OCI-LY7 (cell line): ENCODE data around the gene DENND10. TPM values are rescaled to one million over a fixed set of nuclear protein-coding genes. Genes with fewer than 3 reads are reported as not detected.

Experiments
- BruUV-seq: library from RNA; stranded (reverse); fragments of 400-500 nt; replicated peaks from 2 replicates; lab custom pipeline; 2021; lab: Mats Ljungman, UMichigan
- CTCF ChIA-PET: fragments of 300-600 bp; sonication (Branson Sonifier 250); formaldehyde crosslinking; loops from one replicate; lab custom pipeline; 2022; ENCODE audit warnings: antibody characterized with exemption; ENCODE audit not compliant: unreplicated experiment; lab: Charles Lee
- POLR2A ChIA-PET: fragments of 300-600 bp; sonication (Branson Sonifier 250); formaldehyde crosslinking; loops from one replicate; lab custom pipeline; 2022; ENCODE audit warnings: antibody characterized with exemption; lab: Charles Lee
- DNase-seq: peaks from one replicate; pipeline ENCODE4 v3.0.0-alpha.2; 2015; ENCODE audit warnings: low spot score
- H2AFZ ChIP-seq: fragments of 200-600 bp; sonication (generic), shearing (Covaris generic); 2 replicates; pipeline ENCODE4 v1.6.1; 2014; ENCODE audit warnings: mild to moderate bottlenecking, antibody characterized with exemption, low read length, moderate library complexity
- H3K27ac ChIP-seq: fragments of 200-600 bp; sonication (generic); 2 replicates; pipeline ENCODE4 v1.5.1; 2014; ENCODE audit warnings: mixed run types, low read depth, mild to moderate bottlenecking, moderate library complexity, low read length, inconsistent platforms; ENCODE audit not compliant: poor library complexity, severe bottlenecking
- H3K36me3 ChIP-seq: fragments of 200-600 bp; sonication (generic); 2 replicates; pipeline ENCODE4 v1.6.1; 2014; ENCODE audit warnings: mild to moderate bottlenecking, antibody characterized with exemption, low read length, moderate library complexity, mixed read lengths; ENCODE audit not compliant: insufficient read depth
- H3K4me1 ChIP-seq: fragments of 200-600 bp; sonication (generic); 2 replicates; pipeline ENCODE4 v1.5.1; 2014; ENCODE audit warnings: mild to moderate bottlenecking, low read length; ENCODE audit not compliant: insufficient read depth, poor library complexity, severe bottlenecking
- H3K4me2 ChIP-seq: fragments of 200-600 bp; sonication (generic); 2 replicates; pipeline ENCODE4 v1.6.1; 2014; ENCODE audit warnings: mild to moderate bottlenecking, low read length
- H3K4me3 ChIP-seq: fragments of 200-600 bp; sonication (generic); 2 replicates; pipeline ENCODE4 v1.5.1; 2014; ENCODE audit warnings: mild to moderate bottlenecking, low read depth, low read length; ENCODE audit not compliant: poor library complexity, severe bottlenecking
- H3K79me2 ChIP-seq: fragments of 200-600 bp; sonication (generic); 2 replicates; pipeline ENCODE4 v1.6.1; 2016; ENCODE audit warnings: low read depth, mild to moderate bottlenecking, low read length, moderate library complexity, mixed read lengths; ENCODE audit not compliant: insufficient read depth
- H3K9me2 ChIP-seq: fragments of 200-600 bp; sonication (generic); 2 replicates; pipeline ENCODE4 v1.6.1; 2016; ENCODE audit warnings: mild to moderate bottlenecking, low read length, mixed read lengths; ENCODE audit not compliant: insufficient read depth
- H3K9me3 ChIP-seq: fragments of 200-600 bp; sonication (generic); 2 replicates; pipeline ENCODE4 v1.6.1; 2014; ENCODE audit warnings: mild to moderate bottlenecking, mixed run types, low read length, mixed read lengths
- H4K20me1 ChIP-seq: fragments of 200-600 bp; sonication (generic); 2 replicates; pipeline ENCODE4 v1.6.1; 2014; ENCODE audit warnings: mild to moderate bottlenecking, antibody characterized with exemption, low read length, moderate library complexity, mixed read lengths; ENCODE audit not compliant: insufficient read depth
- EZH2phosphoT487 ChIP-seq: fragments of 200-600 bp; sonication (generic); IDR thresholded peaks from 2 replicates; pipeline ENCODE4 v1.6.1; 2018; ENCODE audit warnings: low read depth, borderline replicate concordance, mild to moderate bottlenecking, mixed run types, antibody characterized with exemption, low read length, moderate library complexity, mixed read lengths
- intact Hi-C: fragments of 100-400 bp; cut with micrococcal nuclease; formaldehyde crosslinking; loops from one replicate; pipeline ENCODE4 v1.10.0; 2022; ENCODE audit not compliant: unreplicated experiment
- total RNA-seq, 2 experiments: library from RNA; depleted of rRNA in 1 of 2; stranded (reverse); fragments of >200 nt in 1 of 2; shearing (Covaris generic) in 1 of 2; gene quantifications; 2 replicates each; pipeline ENCODE4 v1.2.3, GENCODE V29; 2014 to 2022
- TF ChIP-seq, protein P1 (sequence below): fragments of 200-600 bp; sonication (generic); conservative IDR thresholded peaks from 2 replicates; pipeline ENCODE4 v1.5.1; 2014; ENCODE audit warnings: mild to moderate bottlenecking, antibody characterized with exemption, low read length, moderate library complexity, mixed read lengths

The DENND10 gene
- total RNA-seq, 2 experiments from 2014 or later = 17.8 to 27.1 TPM

DNA sequence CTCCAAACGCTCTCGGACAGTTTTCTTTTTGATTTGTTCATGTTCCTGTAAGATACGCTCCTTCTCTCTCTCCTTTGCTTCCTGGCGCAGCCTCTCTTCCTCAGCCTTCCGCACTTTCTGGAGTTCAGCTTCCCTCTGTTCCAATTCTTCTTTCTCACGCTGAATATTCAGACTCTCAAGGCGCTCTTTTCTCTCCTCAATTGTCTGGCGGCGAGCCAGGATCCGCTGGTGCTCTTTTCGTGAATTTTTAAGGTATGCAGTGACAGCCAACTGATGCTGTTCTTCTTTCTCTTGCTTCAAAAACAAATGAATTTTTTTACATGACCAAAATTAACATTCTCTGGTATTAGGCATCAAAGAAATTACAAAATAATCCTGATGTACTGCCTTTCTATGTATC, 45.9 kb upstream of the DENND10 start:
- Histone ChIP-seq H3K4me3 (no peak overlapping the region), H3K4me1 (peaks cover 9% of the 10 kb centered on the region), H2AFZ (no peak overlapping the region), H3K36me3 (peaks cover 100% of the 10 kb centered on the region), H3K79me2 (peaks cover 68% of the 10 kb centered on the region; the same call in 1 of the 2 replicates), H3K9me2 (no peaks in the 10 kb centered on the region), H3K9me3 (no peaks in the 10 kb centered on the region), H3K27ac (no peak overlapping the region), H4K20me1 (peaks cover 12% of the 10 kb centered on the region; the same call in 1 of the 2 replicates), H3K4me2 (no peak overlapping the region)
- DNase-seq = no peak
- TF ChIP-seq, protein P1, sequence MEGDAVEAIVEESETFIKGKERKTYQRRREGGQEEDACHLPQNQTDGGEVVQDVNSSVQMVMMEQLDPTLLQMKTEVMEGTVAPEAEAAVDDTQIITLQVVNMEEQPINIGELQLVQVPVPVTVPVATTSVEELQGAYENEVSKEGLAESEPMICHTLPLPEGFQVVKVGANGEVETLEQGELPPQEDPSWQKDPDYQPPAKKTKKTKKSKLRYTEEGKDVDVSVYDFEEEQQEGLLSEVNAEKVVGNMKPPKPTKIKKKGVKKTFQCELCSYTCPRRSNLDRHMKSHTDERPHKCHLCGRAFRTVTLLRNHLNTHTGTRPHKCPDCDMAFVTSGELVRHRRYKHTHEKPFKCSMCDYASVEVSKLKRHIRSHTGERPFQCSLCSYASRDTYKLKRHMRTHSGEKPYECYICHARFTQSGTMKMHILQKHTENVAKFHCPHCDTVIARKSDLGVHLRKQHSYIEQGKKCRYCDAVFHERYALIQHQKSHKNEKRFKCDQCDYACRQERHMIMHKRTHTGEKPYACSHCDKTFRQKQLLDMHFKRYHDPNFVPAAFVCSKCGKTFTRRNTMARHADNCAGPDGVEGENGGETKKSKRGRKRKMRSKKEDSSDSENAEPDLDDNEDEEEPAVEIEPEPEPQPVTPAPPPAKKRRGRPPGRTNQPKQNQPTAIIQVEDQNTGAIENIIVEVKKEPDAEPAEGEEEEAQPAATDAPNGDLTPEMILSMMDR = no peak
- no peak for TF ChIP-seq EZH2phosphoT487
- ChIA-PET CTCF (no interaction called here), POLR2A (interaction anchor here (0.6 kb wide), 1 partner anchor 69 kb away, joined by 3 read pairs; no protein-coding TSS in a partner anchor)
- intact Hi-C loops = no loop called here
- BruUV-seq = no TSS peak

DNA sequence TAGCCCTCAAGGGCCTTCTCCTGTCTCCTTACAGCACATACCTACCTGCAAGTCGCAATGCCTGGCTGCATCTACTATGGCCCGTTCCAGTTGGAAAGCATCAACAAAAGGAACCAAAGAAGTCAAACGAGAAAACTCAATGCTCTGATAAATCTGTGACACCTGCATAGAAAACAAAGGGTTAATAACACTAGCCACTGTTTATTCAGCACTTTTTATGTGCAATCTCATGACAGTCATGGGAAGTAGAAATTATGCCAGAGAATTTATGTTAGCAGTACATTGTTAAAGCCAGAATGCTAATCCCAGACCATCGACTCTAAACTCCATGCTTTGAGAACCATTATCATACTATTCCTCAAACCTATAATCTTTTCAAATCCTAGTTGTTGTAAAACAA, 44.4 kb upstream of the DENND10 start:
- Histone ChIP-seq H3K79me2 (peaks cover 76% of the 10 kb centered on the region; the same call in 1 of the 2 replicates), H3K4me1 (peaks cover 9% of the 10 kb centered on the region), H3K27ac (no peak overlapping the region), H3K9me2 (no peaks in the 10 kb centered on the region), H3K4me2 (no peak overlapping the region), H3K4me3 (no peak overlapping the region), H2AFZ (no peak overlapping the region), H3K9me3 (no peaks in the 10 kb centered on the region), H4K20me1 (peaks cover 12% of the 10 kb centered on the region; the same call in 1 of the 2 replicates), H3K36me3 (peaks cover 100% of the 10 kb centered on the region)
- BruUV-seq = no TSS peak
- intact Hi-C loops = no loop called here
- TF ChIP-seq, protein P1 = no peak
- TF ChIP-seq EZH2phosphoT487 = no peak
- POLR2A ChIA-PET = interaction anchor here (0.7 to 1.1 kb wide), 3 partner anchors 10 to 135 kb away, joined by 3 to 5 read pairs (median 3); no protein-coding TSS in a partner anchor
- CTCF ChIA-PET = no interaction called here
- DNase-seq = no peak

DNA sequence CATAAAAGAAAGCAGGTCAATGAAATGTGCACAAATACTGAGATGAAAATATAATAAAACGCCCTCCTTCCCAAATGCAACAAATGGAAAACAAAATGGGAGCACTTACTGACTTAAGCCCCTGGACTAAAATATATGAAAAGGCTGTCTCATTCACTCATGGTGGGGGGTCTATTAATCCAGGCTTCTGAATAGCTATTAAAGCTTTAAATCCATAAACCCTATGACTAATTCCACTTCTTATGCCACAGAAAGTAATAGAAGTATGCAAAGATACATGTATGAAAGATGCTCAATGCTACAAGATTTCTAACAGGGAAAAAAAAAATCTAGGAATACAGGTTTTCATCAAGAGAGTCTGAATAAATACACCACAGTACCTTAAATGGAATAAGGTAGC, 43.8 kb upstream of the DENND10 start:
- DNase-seq = no peak
- H3K4me3 ChIP-seq = no peak overlapping the region
- no peak overlapping the region for H2AFZ ChIP-seq
- peaks cover 14% of the 10 kb centered on the region for H4K20me1 ChIP-seq
- no peak overlapping the region for H3K4me2 ChIP-seq
- ChIA-PET CTCF (no interaction called here), POLR2A (no interaction called here)
- H3K9me3 ChIP-seq = no peaks in the 10 kb centered on the region
- no TSS peak for BruUV-seq
- peaks cover 9% of the 10 kb centered on the region for H3K4me1 ChIP-seq
- no peaks in the 10 kb centered on the region for H3K9me2 ChIP-seq
- H3K36me3 ChIP-seq = peaks cover 100% of the 10 kb centered on the region
- intact Hi-C loops = no loop called here
- peaks cover 74% of the 10 kb centered on the region; the same call in 1 of the 2 replicates for H3K79me2 ChIP-seq
- H3K27ac ChIP-seq = no peak overlapping the region
- TF ChIP-seq, protein P1 = no peak
- no peak for TF ChIP-seq EZH2phosphoT487
